Bronchial epithelial cell (primary cell): Measurements from ENCODE around the gene CYP26B1. TPM values are rescaled to one million over a fixed set of nuclear protein-coding genes. Genes with fewer than 3 reads are reported as not detected.

ENCODE experiments used
- DNase-seq: peaks from one replicate; pipeline ENCODE4 v3.0.0-alpha.2; 2010; ENCODE audit warnings: low read depth
- FAIRE-seq: peaks from 2 replicates; lab custom pipeline; 2011; peaks lifted over from hg19 to GRCh38; lab: Jason Lieb, UNC
- H3K27me3 ChIP-seq: 2 replicates; pipeline ENCODE4 v1.5.1; 2011; ENCODE audit warnings: low read length; ENCODE audit not compliant: control insufficient read depth, insufficient read depth
- H3K36me3 ChIP-seq: 2 replicates; pipeline ENCODE4 v1.5.1; 2011; ENCODE audit warnings: low read length; ENCODE audit not compliant: control insufficient read depth, insufficient read depth
- H3K4me3 ChIP-seq: 2 replicates; pipeline ENCODE4 v1.5.1; 2011; ENCODE audit warnings: mild to moderate bottlenecking, low read depth, low read length, control low read depth
- CTCF ChIP-seq: IDR thresholded peaks from 2 replicates; pipeline ENCODE4 v1.5.1; 2011; ENCODE audit warnings: mild to moderate bottlenecking, moderate library complexity, low read length, control low read depth, inconsistent platforms; ENCODE audit not compliant: insufficient read depth, severe bottlenecking
- total RNA-seq: library from RNA; depleted of rRNA; stranded (reverse); fragments of >200 nt; gene quantifications from 2 replicates; pipeline ENCODE4 v1.2.1, GENCODE V29; 2014

Gene CYP26B1
- total RNA-seq, 1 donor from 2014 or later: 0.53 TPM

GRCh38 chr2:72149556-72150156 lies 2.0 kb upstream of the CYP26B1 start:
- DNase-seq (no peak), FAIRE-seq (no peak)
- peak overlapping the region; percentile 37 for H3K4me3 ChIP-seq
- H3K27me3 ChIP-seq: peaks cover 38% of the 10 kb centered on the region
- H3K36me3 ChIP-seq: no peaks in the 10 kb centered on the region
- TF ChIP-seq CTCF: no peak

DNA sequence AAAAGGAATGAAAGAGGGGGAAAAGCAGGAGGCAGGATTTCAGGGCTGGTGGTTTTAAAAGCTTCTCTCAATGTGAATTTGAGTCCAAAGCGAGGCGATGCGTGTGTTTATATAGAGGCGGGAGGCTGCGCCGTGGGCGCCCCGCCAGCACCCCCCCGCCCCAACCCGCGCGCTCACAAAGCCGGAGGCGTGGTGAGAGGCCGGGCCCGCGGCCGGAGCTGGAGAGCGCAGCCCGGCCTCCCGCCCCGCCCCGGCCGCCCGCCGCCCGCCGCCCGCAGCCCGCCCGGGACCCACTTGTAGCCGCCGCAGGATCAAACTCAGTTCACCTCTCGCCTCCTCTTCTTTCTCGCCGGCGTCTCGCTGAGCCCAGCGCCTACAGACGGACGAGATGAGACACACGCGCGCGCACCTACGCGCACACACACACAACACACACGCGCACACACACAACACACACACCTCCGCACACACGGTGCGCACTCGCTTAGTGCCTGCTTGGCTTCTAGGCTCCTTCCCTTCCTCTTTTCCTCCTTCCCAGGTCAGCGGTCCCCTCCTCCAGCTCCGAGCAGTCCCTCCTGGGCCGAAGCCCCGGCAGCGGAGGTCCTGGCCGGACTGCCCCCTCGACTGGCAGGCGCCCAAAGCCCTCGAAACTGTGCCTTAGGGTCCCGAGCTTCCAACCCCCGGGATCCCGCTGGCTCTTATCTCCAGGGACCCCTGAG lies 1.3 kb upstream of the CYP26B1 start:
- no peak for FAIRE-seq
- H3K27me3 ChIP-seq: peaks cover 38% of the 10 kb centered on the region
- TF ChIP-seq CTCF: no peak
- H3K36me3 ChIP-seq: no peaks in the 10 kb centered on the region
- H3K4me3 ChIP-seq: peak overlapping the region; percentile 40
- DNase-seq: no peak

GRCh38 chr2:72148003-72148836 lies 558 bp upstream of the CYP26B1 start:
- Histone ChIP-seq H3K4me3 (peak overlapping the region; percentile 40), H3K36me3 (no peaks in the 10 kb centered on the region), H3K27me3 (peaks cover 39% of the 10 kb centered on the region)
- FAIRE-seq (no peak), DNase-seq (no peak)
- TF ChIP-seq CTCF: no peak

GRCh38 chr2:72146347-72147302 lies 1.0 kb downstream of the CYP26B1 start:
- TF ChIP-seq CTCF: no peak
- Histone ChIP-seq H3K36me3 (no peaks in the 10 kb centered on the region), H3K27me3 (peaks cover 35% of the 10 kb centered on the region), H3K4me3 (no peak overlapping the region)
- DNase-seq: no peak
- FAIRE-seq: no peak

- DNase-seq (no peak), FAIRE-seq (no peak)
- TF ChIP-seq CTCF: no peak
- Histone ChIP-seq H3K4me3 (peak overlapping the region; percentile 35), H3K36me3 (no peaks in the 10 kb centered on the region), H3K27me3 (peaks cover 35% of the 10 kb centered on the region)
Observed at GRCh38 chr2:72145658-72146329, 1.9 kb downstream of the CYP26B1 start.
